ENCODE data around the gene CTXND1. TPM values are rescaled to one million over a fixed set of nuclear protein-coding genes. Genes with fewer than 3 reads are reported as not detected.

The CTXND1 gene
- total and polyA plus RNA-seq, 2 of the 8 experiments (the other 6 are each of a cell fraction or from before 2014, with no cell fraction given) = 0.03 TPM; not detected in 1

- TF ChIP-seq, protein P1, sequence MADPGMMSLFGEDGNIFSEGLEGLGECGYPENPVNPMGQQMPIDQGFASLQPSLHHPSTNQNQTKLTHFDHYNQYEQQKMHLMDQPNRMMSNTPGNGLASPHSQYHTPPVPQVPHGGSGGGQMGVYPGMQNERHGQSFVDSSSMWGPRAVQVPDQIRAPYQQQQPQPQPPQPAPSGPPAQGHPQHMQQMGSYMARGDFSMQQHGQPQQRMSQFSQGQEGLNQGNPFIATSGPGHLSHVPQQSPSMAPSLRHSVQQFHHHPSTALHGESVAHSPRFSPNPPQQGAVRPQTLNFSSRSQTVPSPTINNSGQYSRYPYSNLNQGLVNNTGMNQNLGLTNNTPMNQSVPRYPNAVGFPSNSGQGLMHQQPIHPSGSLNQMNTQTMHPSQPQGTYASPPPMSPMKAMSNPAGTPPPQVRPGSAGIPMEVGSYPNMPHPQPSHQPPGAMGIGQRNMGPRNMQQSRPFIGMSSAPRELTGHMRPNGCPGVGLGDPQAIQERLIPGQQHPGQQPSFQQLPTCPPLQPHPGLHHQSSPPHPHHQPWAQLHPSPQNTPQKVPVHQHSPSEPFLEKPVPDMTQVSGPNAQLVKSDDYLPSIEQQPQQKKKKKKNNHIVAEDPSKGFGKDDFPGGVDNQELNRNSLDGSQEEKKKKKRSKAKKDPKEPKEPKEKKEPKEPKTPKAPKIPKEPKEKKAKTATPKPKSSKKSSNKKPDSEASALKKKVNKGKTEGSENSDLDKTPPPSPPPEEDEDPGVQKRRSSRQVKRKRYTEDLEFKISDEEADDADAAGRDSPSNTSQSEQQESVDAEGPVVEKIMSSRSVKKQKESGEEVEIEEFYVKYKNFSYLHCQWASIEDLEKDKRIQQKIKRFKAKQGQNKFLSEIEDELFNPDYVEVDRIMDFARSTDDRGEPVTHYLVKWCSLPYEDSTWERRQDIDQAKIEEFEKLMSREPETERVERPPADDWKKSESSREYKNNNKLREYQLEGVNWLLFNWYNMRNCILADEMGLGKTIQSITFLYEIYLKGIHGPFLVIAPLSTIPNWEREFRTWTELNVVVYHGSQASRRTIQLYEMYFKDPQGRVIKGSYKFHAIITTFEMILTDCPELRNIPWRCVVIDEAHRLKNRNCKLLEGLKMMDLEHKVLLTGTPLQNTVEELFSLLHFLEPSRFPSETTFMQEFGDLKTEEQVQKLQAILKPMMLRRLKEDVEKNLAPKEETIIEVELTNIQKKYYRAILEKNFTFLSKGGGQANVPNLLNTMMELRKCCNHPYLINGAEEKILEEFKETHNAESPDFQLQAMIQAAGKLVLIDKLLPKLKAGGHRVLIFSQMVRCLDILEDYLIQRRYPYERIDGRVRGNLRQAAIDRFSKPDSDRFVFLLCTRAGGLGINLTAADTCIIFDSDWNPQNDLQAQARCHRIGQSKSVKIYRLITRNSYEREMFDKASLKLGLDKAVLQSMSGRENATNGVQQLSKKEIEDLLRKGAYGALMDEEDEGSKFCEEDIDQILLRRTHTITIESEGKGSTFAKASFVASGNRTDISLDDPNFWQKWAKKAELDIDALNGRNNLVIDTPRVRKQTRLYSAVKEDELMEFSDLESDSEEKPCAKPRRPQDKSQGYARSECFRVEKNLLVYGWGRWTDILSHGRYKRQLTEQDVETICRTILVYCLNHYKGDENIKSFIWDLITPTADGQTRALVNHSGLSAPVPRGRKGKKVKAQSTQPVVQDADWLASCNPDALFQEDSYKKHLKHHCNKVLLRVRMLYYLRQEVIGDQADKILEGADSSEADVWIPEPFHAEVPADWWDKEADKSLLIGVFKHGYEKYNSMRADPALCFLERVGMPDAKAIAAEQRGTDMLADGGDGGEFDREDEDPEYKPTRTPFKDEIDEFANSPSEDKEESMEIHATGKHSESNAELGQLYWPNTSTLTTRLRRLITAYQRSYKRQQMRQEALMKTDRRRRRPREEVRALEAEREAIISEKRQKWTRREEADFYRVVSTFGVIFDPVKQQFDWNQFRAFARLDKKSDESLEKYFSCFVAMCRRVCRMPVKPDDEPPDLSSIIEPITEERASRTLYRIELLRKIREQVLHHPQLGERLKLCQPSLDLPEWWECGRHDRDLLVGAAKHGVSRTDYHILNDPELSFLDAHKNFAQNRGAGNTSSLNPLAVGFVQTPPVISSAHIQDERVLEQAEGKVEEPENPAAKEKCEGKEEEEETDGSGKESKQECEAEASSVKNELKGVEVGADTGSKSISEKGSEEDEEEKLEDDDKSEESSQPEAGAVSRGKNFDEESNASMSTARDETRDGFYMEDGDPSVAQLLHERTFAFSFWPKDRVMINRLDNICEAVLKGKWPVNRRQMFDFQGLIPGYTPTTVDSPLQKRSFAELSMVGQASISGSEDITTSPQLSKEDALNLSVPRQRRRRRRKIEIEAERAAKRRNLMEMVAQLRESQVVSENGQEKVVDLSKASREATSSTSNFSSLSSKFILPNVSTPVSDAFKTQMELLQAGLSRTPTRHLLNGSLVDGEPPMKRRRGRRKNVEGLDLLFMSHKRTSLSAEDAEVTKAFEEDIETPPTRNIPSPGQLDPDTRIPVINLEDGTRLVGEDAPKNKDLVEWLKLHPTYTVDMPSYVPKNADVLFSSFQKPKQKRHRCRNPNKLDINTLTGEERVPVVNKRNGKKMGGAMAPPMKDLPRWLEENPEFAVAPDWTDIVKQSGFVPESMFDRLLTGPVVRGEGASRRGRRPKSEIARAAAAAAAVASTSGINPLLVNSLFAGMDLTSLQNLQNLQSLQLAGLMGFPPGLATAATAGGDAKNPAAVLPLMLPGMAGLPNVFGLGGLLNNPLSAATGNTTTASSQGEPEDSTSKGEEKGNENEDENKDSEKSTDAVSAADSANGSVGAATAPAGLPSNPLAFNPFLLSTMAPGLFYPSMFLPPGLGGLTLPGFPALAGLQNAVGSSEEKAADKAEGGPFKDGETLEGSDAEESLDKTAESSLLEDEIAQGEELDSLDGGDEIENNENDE (IDR thresholded peaks at IDR 0.05; ENCODE audit: insufficient replicate concordance, low read length) = no peak
- TF ChIP-seq EZH2 (IDR thresholded peaks at IDR 0.05; ENCODE audit: low read depth, low read length, severe bottlenecking) (no peak), RBBP5 (IDR thresholded peaks at IDR 0.05; ENCODE audit: borderline replicate concordance, low read depth, low read length) (no peak), CBX8 (IDR thresholded peaks at IDR 0.05; ENCODE audit: borderline replicate concordance, low read depth, low read length) (no peak), SIX5 (IDR thresholded peaks at IDR 0.05; ENCODE audit: low read depth, low read length) (no peak), SRF (IDR thresholded peaks at IDR 0.05; ENCODE audit: low read depth, low read length) (no peak), EP300 (IDR thresholded peaks at IDR 0.05; ENCODE audit: borderline replicate concordance in 1 of 2, low read depth in 2 of 2, low read length in 2 of 2) (no peak)
- TF ChIP-seq, protein P2, sequence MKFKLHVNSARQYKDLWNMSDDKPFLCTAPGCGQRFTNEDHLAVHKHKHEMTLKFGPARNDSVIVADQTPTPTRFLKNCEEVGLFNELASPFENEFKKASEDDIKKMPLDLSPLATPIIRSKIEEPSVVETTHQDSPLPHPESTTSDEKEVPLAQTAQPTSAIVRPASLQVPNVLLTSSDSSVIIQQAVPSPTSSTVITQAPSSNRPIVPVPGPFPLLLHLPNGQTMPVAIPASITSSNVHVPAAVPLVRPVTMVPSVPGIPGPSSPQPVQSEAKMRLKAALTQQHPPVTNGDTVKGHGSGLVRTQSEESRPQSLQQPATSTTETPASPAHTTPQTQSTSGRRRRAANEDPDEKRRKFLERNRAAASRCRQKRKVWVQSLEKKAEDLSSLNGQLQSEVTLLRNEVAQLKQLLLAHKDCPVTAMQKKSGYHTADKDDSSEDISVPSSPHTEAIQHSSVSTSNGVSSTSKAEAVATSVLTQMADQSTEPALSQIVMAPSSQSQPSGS (IDR thresholded peaks at IDR 0.05; ENCODE audit: low read length) = no peak
These were observed 50.6 kb downstream of the CTXND1 start (continued) for GRCh38 chr15:80201256-80202015.

Measured in H1 (cell line).